ENCODE measurements around the gene RBMS2.
A peak's percentile ranks its signal among the peaks of the same experiment; 100 is the strongest.

Gene RBMS2

GRCh38 chr12:56479625-56480024, 42.0 kb upstream of the RBMS2 start:
- Histone ChIP-seq H4K5ac (ENCODE audit: low read length) (no peak overlapping the region), H3K4me2 (ENCODE audit: low read length) (no peak overlapping the region), H3K23ac (ENCODE audit: low read length) (no peak overlapping the region), H3K4ac (ENCODE audit: low read depth, low read length) (no peak overlapping the region), H3K4me1 (ENCODE audit: control insufficient read depth, low read depth, low read length) (no peaks in the 10 kb centered on the region), H3K9ac (ENCODE audit: low read length) (no peak overlapping the region), H3K4me3 (ENCODE audit: low read length) (no peak overlapping the region), H2BK15ac (replicated peaks; ENCODE audit: low read depth) (no peak overlapping the region), H3K79me1 (ENCODE audit: low read length) (no peaks in the 10 kb centered on the region), H3K79me2 (ENCODE audit: control insufficient read depth, insufficient read depth, low read length) (no peaks in the 10 kb centered on the region), H2BK5ac (ENCODE audit: low read length) (no peak overlapping the region), H3K56ac (ENCODE audit: low read length) (no peak overlapping the region), H2AK5ac (ENCODE audit: low read length) (no peak overlapping the region), H3K27me3 (ENCODE audit: insufficient read depth, low read length, poor library complexity) (no peaks in the 10 kb centered on the region), H3K18ac (ENCODE audit: low read length) (no peak overlapping the region), H3K36me3 (ENCODE audit: control insufficient read depth, insufficient read depth, low read length) (no peaks in the 10 kb centered on the region), H4K8ac (ENCODE audit: low read depth, low read length) (no peak overlapping the region), H2BK120ac (ENCODE audit: low read depth, low read length) (no peak overlapping the region), H3K27ac (ENCODE audit: low read depth, low read length) (no peak overlapping the region)
- no CpG with 5 or more reads among the region's 7 CpGs for WGBS (ENCODE audit: extremely low coverage, insufficient coverage, low lambda C conversion rate)
- DNase-seq: no peak

- no peaks in the 10 kb centered on the region for H3K79me1 ChIP-seq (ENCODE audit: low read length)
- no peak overlapping the region for H3K4me3 ChIP-seq (ENCODE audit: low read length)
- no peaks in the 10 kb centered on the region for H3K36me3 ChIP-seq (ENCODE audit: control insufficient read depth, insufficient read depth, low read length)
- H3K23ac ChIP-seq (ENCODE audit: low read length): no peak overlapping the region
- H4K8ac ChIP-seq (ENCODE audit: low read depth, low read length): no peak overlapping the region
- no peak overlapping the region for H2BK120ac ChIP-seq (ENCODE audit: low read depth, low read length)
- no peaks in the 10 kb centered on the region for H3K4me1 ChIP-seq (ENCODE audit: control insufficient read depth, low read depth, low read length)
- H3K27me3 ChIP-seq (ENCODE audit: insufficient read depth, low read length, poor library complexity): peaks cover 12% of the 10 kb centered on the region
- no peak overlapping the region for H3K4ac ChIP-seq (ENCODE audit: low read depth, low read length)
- no peak overlapping the region for H3K4me2 ChIP-seq (ENCODE audit: low read length)
- no CpG with 5 or more reads among the region's 1 CpG for WGBS (ENCODE audit: extremely low coverage, insufficient coverage, low lambda C conversion rate)
- no peak overlapping the region for H2AK5ac ChIP-seq (ENCODE audit: low read length)
- no peak overlapping the region for H4K5ac ChIP-seq (ENCODE audit: low read length)
- no peaks in the 10 kb centered on the region for H3K79me2 ChIP-seq (ENCODE audit: control insufficient read depth, insufficient read depth, low read length)
- H3K27ac ChIP-seq (ENCODE audit: low read depth, low read length): no peak overlapping the region
- no peak overlapping the region for H3K56ac ChIP-seq (ENCODE audit: low read length)
- no peak overlapping the region for H2BK5ac ChIP-seq (ENCODE audit: low read length)
- DNase-seq: no peak
- no peak overlapping the region for H3K18ac ChIP-seq (ENCODE audit: low read length)
- H3K9ac ChIP-seq (ENCODE audit: low read length): no peak overlapping the region
- no peak overlapping the region for H2BK15ac ChIP-seq (replicated peaks; ENCODE audit: low read depth)
Measured at GRCh38 chr12:56484566-56484965, 37.1 kb upstream of the RBMS2 start.

- H3K4me3 ChIP-seq (ENCODE audit: low read length): no peak overlapping the region
- H4K5ac ChIP-seq (ENCODE audit: low read length): no peak overlapping the region
- H3K36me3 ChIP-seq (ENCODE audit: control insufficient read depth, insufficient read depth, low read length): no peaks in the 10 kb centered on the region
- no peak overlapping the region for H2BK15ac ChIP-seq (replicated peaks; ENCODE audit: low read depth)
- H3K27ac ChIP-seq (ENCODE audit: low read depth, low read length): no peak overlapping the region
- H3K4me1 ChIP-seq (ENCODE audit: control insufficient read depth, low read depth, low read length): no peaks in the 10 kb centered on the region
- no peak overlapping the region for H2BK120ac ChIP-seq (ENCODE audit: low read depth, low read length)
- no peaks in the 10 kb centered on the region for H3K79me1 ChIP-seq (ENCODE audit: low read length)
- H3K9ac ChIP-seq (ENCODE audit: low read length): no peak overlapping the region
- no CpG with 5 or more reads among the region's 12 CpGs for WGBS (ENCODE audit: extremely low coverage, insufficient coverage, low lambda C conversion rate)
- no peak overlapping the region for H2AK5ac ChIP-seq (ENCODE audit: low read length)
- no peak for DNase-seq
- no peaks in the 10 kb centered on the region for H3K79me2 ChIP-seq (ENCODE audit: control insufficient read depth, insufficient read depth, low read length)
- H3K18ac ChIP-seq (ENCODE audit: low read length): no peak overlapping the region
- H3K4ac ChIP-seq (ENCODE audit: low read depth, low read length): no peak overlapping the region
- H3K4me2 ChIP-seq (ENCODE audit: low read length): no peak overlapping the region
- peaks cover 15% of the 10 kb centered on the region for H3K27me3 ChIP-seq (ENCODE audit: insufficient read depth, low read length, poor library complexity)
- H2BK5ac ChIP-seq (ENCODE audit: low read length): no peak overlapping the region
- no peak overlapping the region for H3K56ac ChIP-seq (ENCODE audit: low read length)
- H3K23ac ChIP-seq (ENCODE audit: low read length): no peak overlapping the region
- H4K8ac ChIP-seq (ENCODE audit: low read depth, low read length): no peak overlapping the region
Measured at GRCh38 chr12:56486694-56487093, 34.9 kb upstream of the RBMS2 start.

GRCh38 chr12:56487448-56488040, 34.1 kb upstream of the RBMS2 start:
- H3K4ac ChIP-seq (ENCODE audit: low read depth, low read length): no peak overlapping the region
- H3K9ac ChIP-seq (ENCODE audit: low read length): peak overlapping the region; percentile 48
- DNase-seq: peak; percentile 58
- no peak overlapping the region for H3K18ac ChIP-seq (ENCODE audit: low read length)
- H3K27ac ChIP-seq (ENCODE audit: low read depth, low read length): no peak overlapping the region
- H2BK120ac ChIP-seq (ENCODE audit: low read depth, low read length): no peak overlapping the region
- no peaks in the 10 kb centered on the region for H3K36me3 ChIP-seq (ENCODE audit: control insufficient read depth, insufficient read depth, low read length)
- H4K5ac ChIP-seq (ENCODE audit: low read length): no peak overlapping the region
- H3K4me2 ChIP-seq (ENCODE audit: low read length): peak overlapping the region; percentile 83
- H2AK5ac ChIP-seq (ENCODE audit: low read length): no peak overlapping the region
- H2BK5ac ChIP-seq (ENCODE audit: low read length): no peak overlapping the region
- H3K56ac ChIP-seq (ENCODE audit: low read length): peak overlapping the region; percentile 65
- H3K4me3 ChIP-seq (ENCODE audit: low read length): peak overlapping the region; percentile 8
- no peak overlapping the region for H2BK15ac ChIP-seq (replicated peaks; ENCODE audit: low read depth)
- H3K27me3 ChIP-seq (ENCODE audit: insufficient read depth, low read length, poor library complexity): peaks cover 16% of the 10 kb centered on the region
- H4K8ac ChIP-seq (ENCODE audit: low read depth, low read length): no peak overlapping the region
- H3K79me2 ChIP-seq (ENCODE audit: control insufficient read depth, insufficient read depth, low read length): no peaks in the 10 kb centered on the region
- H3K23ac ChIP-seq (ENCODE audit: low read length): no peak overlapping the region
- WGBS (ENCODE audit: extremely low coverage, insufficient coverage, low lambda C conversion rate): no CpG with 5 or more reads among the region's 44 CpGs
- no peaks in the 10 kb centered on the region for H3K79me1 ChIP-seq (ENCODE audit: low read length)
- no peaks in the 10 kb centered on the region for H3K4me1 ChIP-seq (ENCODE audit: control insufficient read depth, low read depth, low read length)

GRCh38 chr12:56488041-56488955, 33.3 kb upstream of the RBMS2 start, which contains the start of gene GLS2:
Gene GLS2, minus strand, starts transcription at chr12:56488161. Its CDS starts 43 bp downstream, at chr12:56488118.
- Histone ChIP-seq H3K79me1 (ENCODE audit: low read length) (no peaks in the 10 kb centered on the region), H4K5ac (ENCODE audit: low read length) (no peak within 1 kb of the TSS), H3K27me3 (ENCODE audit: insufficient read depth, low read length, poor library complexity) (peaks cover 16% of the 10 kb centered on the region), H3K9ac (ENCODE audit: low read length) (peak within 1 kb of the TSS; percentile 48), H2AK5ac (ENCODE audit: low read length) (no peak within 1 kb of the TSS), H3K23ac (ENCODE audit: low read length) (no peak within 1 kb of the TSS), H3K4me3 (ENCODE audit: low read length) (peak within 1 kb of the TSS; percentile 8), H3K4me2 (ENCODE audit: low read length) (peak within 1 kb of the TSS; percentile 83), H3K18ac (ENCODE audit: low read length) (no peak within 1 kb of the TSS), H3K36me3 (ENCODE audit: control insufficient read depth, insufficient read depth, low read length) (no peaks in the 10 kb centered on the region), H2BK5ac (ENCODE audit: low read length) (no peak within 1 kb of the TSS), H3K4ac (ENCODE audit: low read depth, low read length) (no peak within 1 kb of the TSS), H2BK120ac (ENCODE audit: low read depth, low read length) (no peak within 1 kb of the TSS), H3K56ac (ENCODE audit: low read length) (peak within 1 kb of the TSS; percentile 65), H3K27ac (ENCODE audit: low read depth, low read length) (no peak within 1 kb of the TSS), H4K8ac (ENCODE audit: low read depth, low read length) (no peak within 1 kb of the TSS), H3K4me1 (ENCODE audit: control insufficient read depth, low read depth, low read length) (no peaks in the 10 kb centered on the region), H3K79me2 (ENCODE audit: control insufficient read depth, insufficient read depth, low read length) (no peaks in the 10 kb centered on the region), H2BK15ac (replicated peaks; ENCODE audit: low read depth) (no peak within 1 kb of the TSS)
- WGBS (ENCODE audit: extremely low coverage, insufficient coverage, low lambda C conversion rate): no CpG with 5 or more reads among the region's 59 CpGs
- DNase-seq: peak; percentile 81

Measured in mesendoderm (in vitro differentiated cells).